HCT116 (cell line): Measurements from ENCODE around the gene ZSWIM6. TPM values are rescaled to one million over a fixed set of nuclear protein-coding genes. Genes with fewer than 3 reads are reported as not detected.

Source experiments
- ATAC-seq: fragments of 200-7000 bp; cut with Tn5 transposase; 2 replicates; pipeline ENCODE4 v1.9.1; 2020; ENCODE audit warnings: mild to moderate bottlenecking, moderate library complexity
- BruUV-seq: library from RNA; stranded (reverse); fragments of 400-500 nt; replicated peaks from 2 replicates; lab custom pipeline; 2021; lab: Mats Ljungman, UMichigan
- CTCF ChIA-PET: fragments of 300-600 bp; sonication (Branson Sonifier 250); formaldehyde crosslinking; loops from one replicate; lab custom pipeline; 2021; ENCODE audit warnings: antibody characterized with exemption; lab: Charles Lee
- POLR2A ChIA-PET: fragments of 300-600, 350-600 bp; sonication (Branson Sonifier 250); formaldehyde crosslinking; loops from one replicate; lab custom pipeline; 2021; ENCODE audit warnings: antibody characterized with exemption; lab: Charles Lee
- RAD21 ChIA-PET, 2 experiments: fragments of 300-600 bp; sonication (Branson Sonifier 250); formaldehyde crosslinking; loops; one replicate each; lab custom pipeline; 2023; ENCODE audit warnings: low total read pairs in 2 of 2; ENCODE audit not compliant: uncharacterized antibody in 2 of 2, unreplicated experiment in 2 of 2, low non-redundant PET in 1 of 2; lab: Charles Lee
- DNase-seq: peaks from one replicate; pipeline ENCODE4 v3.0.0-alpha.2; 2010; ENCODE audit warnings: low read depth, low spot score
- H2AFZ ChIP-seq: fragments of 200-600 bp; shearing (Covaris generic), sonication (generic); 2 replicates; pipeline ENCODE4 v1.6.1; 2017; ENCODE audit warnings: low read depth, mixed run types, mixed read lengths, antibody characterized with exemption, low read length; ENCODE audit not compliant: poor library complexity, severe bottlenecking
- H3K27ac ChIP-seq: 2 replicates; pipeline ENCODE4 v1.5.1; 2012; ENCODE audit warnings: low read depth, low read length
- H3K27me3 ChIP-seq: fragments of 200-600 bp; sonication (generic); 2 replicates; pipeline ENCODE4 v1.6.1; 2016; ENCODE audit warnings: mixed run types, low read length, mixed read lengths; ENCODE audit not compliant: insufficient read depth
- H3K36me3 ChIP-seq, 2 experiments: fragments of 200-500 bp in 1 of 2; fragments of 200-600 bp in 1 of 2; sonication (Bioruptor generic) in 1 of 2; sonication (generic) in 1 of 2; 2 replicates each; pipeline versions ENCODE4 v1.5.1 to v1.6.1; 2014 to 2016; ENCODE audit warnings: low read length in 2 of 2, inconsistent platforms in 1 of 2, mixed read lengths in 1 of 2, mixed run types in 1 of 2; ENCODE audit not compliant: insufficient read depth in 2 of 2, control insufficient read depth in 1 of 2
- H3K4me1 ChIP-seq, 2 experiments: fragments of 200-600 bp in 1 of 2; sonication (generic) in 1 of 2; 2 replicates each; pipeline versions ENCODE4 v1.5.1 to v1.6.1; 2012 to 2017; ENCODE audit warnings: low read length in 2 of 2, inconsistent platforms in 1 of 2, mild to moderate bottlenecking in 1 of 2, mixed read lengths in 1 of 2, mixed run types in 1 of 2, moderate library complexity in 1 of 2; ENCODE audit not compliant: insufficient read depth in 2 of 2, control insufficient read depth in 1 of 2
- H3K4me2 ChIP-seq: fragments of 200-600 bp; sonication (generic); 2 replicates; pipeline ENCODE4 v1.6.1; 2017; ENCODE audit warnings: mixed run types, low read length, mixed read lengths
- H3K4me3 ChIP-seq, 2 experiments: fragments of 200-600 bp in 1 of 2; sonication (generic) in 1 of 2; replicated peaks in 1 of 2; 2 replicates each; pipeline ENCODE4 v1.5.1; 2011 to 2016; ENCODE audit warnings: low read length in 2 of 2, control low read depth in 1 of 2, low read depth in 1 of 2, mild to moderate bottlenecking in 1 of 2, mixed read lengths in 1 of 2, mixed run types in 1 of 2
- H3K79me2 ChIP-seq: fragments of 200-600 bp; sonication (generic); 2 replicates; pipeline ENCODE4 v1.6.1; 2017; ENCODE audit warnings: mild to moderate bottlenecking, mixed run types, low read length, moderate library complexity, mixed read lengths; ENCODE audit not compliant: insufficient read depth
- H3K9ac ChIP-seq: fragments of 200-600 bp; sonication (generic); 2 replicates; pipeline ENCODE4 v1.6.1; 2016; ENCODE audit warnings: low read length, mixed read lengths
- H3K9me2 ChIP-seq: fragments of 200-600 bp; sonication (generic), shearing (Covaris generic); 2 replicates; pipeline ENCODE4 v1.6.1; 2017; ENCODE audit warnings: mixed run types, mild to moderate bottlenecking, moderate library complexity; ENCODE audit not compliant: insufficient read depth
- H3K9me3 ChIP-seq, 2 experiments: fragments of 200-500 bp in 1 of 2; fragments of 200-600 bp in 1 of 2; sonication (Bioruptor generic) in 1 of 2; sonication (generic) in 1 of 2; 2 replicates each; pipeline ENCODE4 v1.6.1; 2014 to 2017; ENCODE audit warnings: low read length in 2 of 2, mixed read lengths in 2 of 2, inconsistent platforms in 1 of 2, low read depth in 1 of 2, mild to moderate bottlenecking in 1 of 2, mixed run types in 1 of 2, moderate library complexity in 1 of 2; ENCODE audit not compliant: control insufficient read depth in 1 of 2, insufficient read depth in 1 of 2
- H4K20me1 ChIP-seq: fragments of 200-600 bp; sonication (generic), shearing (Covaris generic); 2 replicates; pipeline ENCODE4 v1.6.1; 2017; ENCODE audit warnings: mixed run types, mild to moderate bottlenecking, moderate library complexity; ENCODE audit not compliant: insufficient read depth
- ATF3 ChIP-seq: IDR thresholded peaks from 2 replicates; pipeline ENCODE4 v1.6.1; 2012
- CBX3 ChIP-seq: IDR thresholded peaks from 2 replicates; pipeline ENCODE4 v1.6.1; 2012; ENCODE audit warnings: low read depth
- CTCF ChIP-seq, 3 experiments: fragments of 200-600 bp in 1 of 3; sonication (generic) in 1 of 3; IDR thresholded peaks in 2 of 3; conservative IDR thresholded peaks in 1 of 3; 2 replicates each; pipeline ENCODE4 v1.5.1; 2012 to 2017; ENCODE audit warnings: low read depth in 2 of 3, low read length in 2 of 3, antibody characterized with exemption in 1 of 3, borderline replicate concordance in 1 of 3, control low read depth in 1 of 3, mild to moderate bottlenecking in 1 of 3, mixed read lengths in 1 of 3, mixed run types in 1 of 3, moderate library complexity in 1 of 3; ENCODE audit not compliant: insufficient read depth in 1 of 3
- EZH2phosphoT487 ChIP-seq: fragments of 200-600 bp; IDR thresholded peaks from 2 replicates; pipeline ENCODE4 v1.6.1; 2018; ENCODE audit warnings: antibody characterized with exemption, borderline replicate concordance
- JUND ChIP-seq: IDR thresholded peaks from 2 replicates; pipeline ENCODE4 v1.6.1; 2012
- MAX ChIP-seq: IDR thresholded peaks from 2 replicates; pipeline ENCODE4 v1.6.1; 2012
- POLR2A ChIP-seq: IDR thresholded peaks from 2 replicates; pipeline ENCODE4 v1.7.0; 2011; ENCODE audit warnings: borderline replicate concordance; ENCODE audit not compliant: insufficient read depth, insufficient read length; ENCODE audit errors: extremely low read depth
- RAD21 ChIP-seq: IDR thresholded peaks from 2 replicates; pipeline ENCODE4 v1.6.1; 2012; ENCODE audit warnings: low read depth, mild to moderate bottlenecking
- REST ChIP-seq: IDR thresholded peaks from 2 replicates; pipeline ENCODE4 v1.6.1; 2012; ENCODE audit warnings: low read depth
- SIN3A ChIP-seq: IDR thresholded peaks from 2 replicates; pipeline ENCODE4 v1.6.1; 2012; ENCODE audit warnings: low read depth
- SRF ChIP-seq: IDR thresholded peaks from 2 replicates; pipeline ENCODE4 v1.6.1; 2012; ENCODE audit warnings: low read depth
- TCF7L2 ChIP-seq: IDR thresholded peaks from 2 replicates; pipeline ENCODE4 v1.7.0; 2011; ENCODE audit warnings: borderline replicate concordance, inconsistent platforms; ENCODE audit not compliant: insufficient read depth, insufficient read length; ENCODE audit errors: extremely low read depth
- ZBTB33 ChIP-seq: IDR thresholded peaks from 2 replicates; pipeline ENCODE4 v1.6.1; 2011; ENCODE audit warnings: mild to moderate bottlenecking, low read length, moderate library complexity; ENCODE audit not compliant: insufficient replicate concordance; ENCODE audit errors: extremely low read depth
- intact Hi-C: fragments of 100-400 bp; cut with micrococcal nuclease; formaldehyde crosslinking; loops from 2 replicates; pipeline ENCODE4 v1.10.0; 2022
- total RNA-seq: library from RNA; stranded (reverse); gene quantifications from one replicate; pipeline ENCODE4 v1.2.1, GENCODE V29; 2021; ENCODE audit not compliant: unreplicated experiment

ZSWIM6 gene
- total RNA-seq, 1 experiment from 2014 or later, result 7.4 TPM

- H2AFZ ChIP-seq, result no peak overlapping the region
- H3K4me3 ChIP-seq, result no peak overlapping the region
- H3K9ac ChIP-seq, result no peak overlapping the region
- RAD21 ChIA-PET, result no interaction called here
- no peak overlapping the region for H3K27ac ChIP-seq
- H3K9me2 ChIP-seq, result no peaks in the 10 kb centered on the region
- POLR2A ChIA-PET, result no interaction called here
- TF ChIP-seq JUND, result no peak
- no peaks in the 10 kb centered on the region for H3K9me3 ChIP-seq
- no TSS peak for BruUV-seq
- intact Hi-C loops, result no loop called here
- no peaks in the 10 kb centered on the region for H3K36me3 ChIP-seq
- no peak for ATAC-seq
- H3K79me2 ChIP-seq, result no peaks in the 10 kb centered on the region
- no peak overlapping the region for H3K4me2 ChIP-seq
- H3K27me3 ChIP-seq, result no peaks in the 10 kb centered on the region
- no peaks in the 10 kb centered on the region for H3K4me1 ChIP-seq
- DNase-seq, result no peak
- H4K20me1 ChIP-seq, result no peaks in the 10 kb centered on the region
- CTCF ChIA-PET, result no interaction called here
Observed at GRCh38 chr5:61587125-61587524, 255.1 kb downstream of the ZSWIM6 start.

GRCh38 chr5:61588216-61588615, 256.2 kb downstream of the ZSWIM6 start:
- ChIA-PET POLR2A (no interaction called here), CTCF (no interaction called here), RAD21 (no interaction called here)
- no peaks in the 10 kb centered on the region for H3K9me2 ChIP-seq
- no peaks in the 10 kb centered on the region for H4K20me1 ChIP-seq
- H3K9me3 ChIP-seq, result no peaks in the 10 kb centered on the region
- no TSS peak for BruUV-seq
- no peaks in the 10 kb centered on the region for H3K27me3 ChIP-seq
- ATAC-seq, result no peak
- H3K4me2 ChIP-seq, result no peak overlapping the region
- no peaks in the 10 kb centered on the region for H3K36me3 ChIP-seq
- no peak overlapping the region for H3K27ac ChIP-seq
- DNase-seq, result no peak
- no peak overlapping the region for H3K9ac ChIP-seq
- no peak overlapping the region for H2AFZ ChIP-seq
- intact Hi-C loops, result no loop called here
- H3K4me3 ChIP-seq, result no peak overlapping the region
- H3K4me1 ChIP-seq, result no peaks in the 10 kb centered on the region
- H3K79me2 ChIP-seq, result no peaks in the 10 kb centered on the region
- TF ChIP-seq EZH2phosphoT487 (no peak), SRF (no peak), ZBTB33 (no peak), JUND (no peak), CTCF (IDR thresholded peaks at IDR 0.05 in 2 of 3, conservative IDR thresholded peaks at IDR 0.05 in 1 of 3; ENCODE audit: borderline replicate concordance in 1 of 3, insufficient read depth in 1 of 3, low read depth in 2 of 3, low read length in 2 of 3) (no peak), MAX (no peak), REST (no peak), RAD21 (no peak), TCF7L2 (no peak), SIN3A (no peak), POLR2A (no peak), ATF3 (no peak), CBX3 (no peak)
